GM23338 (cell line): ENCODE data around the gene TSPYL4. TPM values are rescaled to one million over a fixed set of nuclear protein-coding genes. Genes with fewer than 3 reads are reported as not detected.

ENCODE experiments used
- ATAC-seq: fragments of 200-7000 bp; cut with Tn5 transposase; 3 replicates; pipeline ENCODE4 v1.9.1; 2020
- DNase-seq: peaks from one replicate; pipeline ENCODE4 v3.0.0-alpha.2; 2015; ENCODE audit warnings: low spot score
- H2AFZ ChIP-seq: fragments of 200-600 bp; sonication (generic); 2 replicates; pipeline ENCODE4 v1.8.0; 2016; ENCODE audit warnings: antibody characterized with exemption, mild to moderate bottlenecking, moderate library complexity
- H3F3A ChIP-seq: fragments of 200-600 bp; sonication (generic); replicated peaks from 2 replicates; pipeline ENCODE4 v1.8.0; 2017; ENCODE audit warnings: antibody characterized with exemption, mixed run types, low read depth
- H3K27ac ChIP-seq: fragments of 200-600 bp; sonication (generic); 2 replicates; pipeline ENCODE4 v1.6.1; 2016; ENCODE audit warnings: low read depth
- H3K27me3 ChIP-seq: fragments of 200-600 bp; sonication (generic); 2 replicates; pipeline ENCODE4 v1.8.0; 2016; ENCODE audit warnings: mild to moderate bottlenecking, mixed run types, moderate library complexity; ENCODE audit not compliant: insufficient read depth
- H3K36me3 ChIP-seq: fragments of 200-600 bp; sonication (generic); 2 replicates; pipeline ENCODE4 v1.8.0; 2016; ENCODE audit warnings: mild to moderate bottlenecking; ENCODE audit not compliant: insufficient read depth
- H3K4me1 ChIP-seq: fragments of 200-600 bp; sonication (generic); 2 replicates; pipeline ENCODE4 v1.8.0; 2016; ENCODE audit warnings: mild to moderate bottlenecking, moderate library complexity; ENCODE audit not compliant: insufficient read depth
- H3K4me2 ChIP-seq: fragments of 200-600 bp; sonication (generic); 2 replicates; pipeline ENCODE4 v1.7.1; 2017; ENCODE audit warnings: mixed run types
- H3K4me3 ChIP-seq: fragments of 200-600 bp; sonication (generic); 2 replicates; pipeline ENCODE4 v1.6.1; 2016; ENCODE audit warnings: mixed run types
- H3K79me2 ChIP-seq: fragments of 200-600 bp; sonication (generic); replicated peaks from 2 replicates; pipeline ENCODE4 v1.8.0; 2017; ENCODE audit warnings: mild to moderate bottlenecking; ENCODE audit not compliant: insufficient read depth
- H3K9me2 ChIP-seq: fragments of 200-600 bp; sonication (generic); 2 replicates; pipeline ENCODE4 v1.8.0; 2017; ENCODE audit not compliant: insufficient read depth
- H4K20me1 ChIP-seq: fragments of 200-600 bp; sonication (generic); replicated peaks from 2 replicates; pipeline ENCODE4 v1.8.0; 2017; ENCODE audit warnings: mild to moderate bottlenecking; ENCODE audit not compliant: insufficient read depth
- H3K27ac Mint-ChIP-seq: 2 replicates; pipeline ENCODE4 v1.8.0; 2020; ENCODE audit warnings: inconsistent platforms, mild to moderate bottlenecking, moderate library complexity, mixed read lengths
- H3K27me3 Mint-ChIP-seq: 3 replicates; pipeline ENCODE4 v1.8.0; 2022; ENCODE audit warnings: low read depth, mild to moderate bottlenecking, moderate library complexity, mixed read lengths, inconsistent platforms; ENCODE audit not compliant: insufficient read depth, poor library complexity
- H3K36me3 Mint-ChIP-seq: 3 replicates; pipeline ENCODE4 v1.8.0; 2021; ENCODE audit warnings: low read depth, mild to moderate bottlenecking, inconsistent platforms, moderate library complexity, mixed read lengths
- H3K4me1 Mint-ChIP-seq: 3 replicates; pipeline ENCODE4 v1.8.0; 2020; ENCODE audit warnings: mild to moderate bottlenecking, inconsistent platforms, mixed read lengths
- H3K4me3 Mint-ChIP-seq: 3 replicates; pipeline ENCODE4 v1.8.0; 2021; ENCODE audit warnings: moderate library complexity, mild to moderate bottlenecking, inconsistent platforms, mixed read lengths
- H3K9me3 Mint-ChIP-seq: 3 replicates; pipeline ENCODE4 v1.8.0; 2020; ENCODE audit warnings: moderate library complexity, mild to moderate bottlenecking, inconsistent platforms, mixed read lengths
- CREB1 ChIP-seq: fragments of 250-450 bp; sonication (Bioruptor Pico); IDR thresholded peaks from 2 replicates; pipeline ENCODE4 v1.5.0; 2020; ENCODE audit warnings: low read depth, mild to moderate bottlenecking, moderate library complexity
- EZH2 ChIP-seq: fragments of 200-600 bp; sonication (generic); IDR thresholded peaks from one replicate; pipeline ENCODE4 v1.8.0; 2017; ENCODE audit warnings: antibody characterized with exemption, mild to moderate bottlenecking, low read depth; ENCODE audit not compliant: unreplicated experiment
- EZH2phosphoT487 ChIP-seq: fragments of 200-600 bp; sonication (generic); IDR thresholded peaks from one replicate; pipeline ENCODE4 v1.8.1; 2018; ENCODE audit warnings: antibody characterized with exemption; ENCODE audit not compliant: unreplicated experiment
- JUNB ChIP-seq: IDR thresholded peaks from one replicate; pipeline ENCODE4 v1.6.1; 2016; ENCODE audit warnings: antibody characterized with exemption; ENCODE audit not compliant: unreplicated experiment
- NANOG ChIP-seq: IDR thresholded peaks from 2 replicates; pipeline ENCODE4 v1.6.1; 2016; ENCODE audit warnings: antibody characterized with exemption, borderline replicate concordance
- POLR2AphosphoS5 ChIP-seq: IDR thresholded peaks from 2 replicates; pipeline ENCODE4 v1.6.1; 2016; ENCODE audit warnings: antibody characterized with exemption, low read depth
- STAT1 ChIP-seq: IDR thresholded peaks from one replicate; pipeline ENCODE4 v1.6.1; 2016; ENCODE audit warnings: antibody characterized with exemption; ENCODE audit not compliant: unreplicated experiment
- ZNF114 ChIP-seq: fragments of 250-450 bp; sonication (Bioruptor Pico); IDR thresholded peaks from 2 replicates; pipeline ENCODE4 v1.5.0; 2020; ENCODE audit warnings: mild to moderate bottlenecking, moderate library complexity
- ZNF331 ChIP-seq: fragments of 250-450 bp; sonication (Bioruptor Pico); IDR thresholded peaks from 2 replicates; pipeline ENCODE4 v1.5.0; 2020; ENCODE audit warnings: low read depth, mild to moderate bottlenecking, moderate library complexity
- polyA plus RNA-seq: library from polyadenylated mRNA; unstranded; fragments of >200 nt; fragmentation: Nextera tagmentation; extraction: Ambion mirVana; gene quantifications from 2 replicates; pipeline ENCODE4 v1.2.1, GENCODE V29; 2016
- total RNA-seq: library from RNA; depleted of rRNA; stranded (reverse); fragments of >200 nt; shearing (Covaris generic); gene quantifications from 2 replicates; pipeline ENCODE4 v1.2.3, GENCODE V29; 2014
- TF ChIP-seq, protein P1 (sequence below): IDR thresholded peaks from one replicate; pipeline ENCODE4 v1.6.1; 2018; ENCODE audit warnings: antibody characterized with exemption; ENCODE audit not compliant: unreplicated experiment
- TF ChIP-seq, protein P2 (sequence below): IDR thresholded peaks from 2 replicates; pipeline ENCODE4 v1.6.1; 2016; ENCODE audit warnings: antibody characterized with exemption
- TF ChIP-seq, protein P3 (sequence below), 2 experiments: fragments of 200-600 bp in 1 of 2; sonication (generic) in 1 of 2; conservative IDR thresholded peaks; 2 replicates each; pipeline versions ENCODE4 v1.5.1 to v1.6.1; 2016 to 2017; ENCODE audit warnings: antibody characterized with exemption in 2 of 2, low read depth in 2 of 2, mild to moderate bottlenecking in 2 of 2, moderate library complexity in 1 of 2

Gene TSPYL4
- total and polyA plus RNA-seq, 2 experiments from 2014 or later: 13.2 to 19.8 TPM

DNA sequence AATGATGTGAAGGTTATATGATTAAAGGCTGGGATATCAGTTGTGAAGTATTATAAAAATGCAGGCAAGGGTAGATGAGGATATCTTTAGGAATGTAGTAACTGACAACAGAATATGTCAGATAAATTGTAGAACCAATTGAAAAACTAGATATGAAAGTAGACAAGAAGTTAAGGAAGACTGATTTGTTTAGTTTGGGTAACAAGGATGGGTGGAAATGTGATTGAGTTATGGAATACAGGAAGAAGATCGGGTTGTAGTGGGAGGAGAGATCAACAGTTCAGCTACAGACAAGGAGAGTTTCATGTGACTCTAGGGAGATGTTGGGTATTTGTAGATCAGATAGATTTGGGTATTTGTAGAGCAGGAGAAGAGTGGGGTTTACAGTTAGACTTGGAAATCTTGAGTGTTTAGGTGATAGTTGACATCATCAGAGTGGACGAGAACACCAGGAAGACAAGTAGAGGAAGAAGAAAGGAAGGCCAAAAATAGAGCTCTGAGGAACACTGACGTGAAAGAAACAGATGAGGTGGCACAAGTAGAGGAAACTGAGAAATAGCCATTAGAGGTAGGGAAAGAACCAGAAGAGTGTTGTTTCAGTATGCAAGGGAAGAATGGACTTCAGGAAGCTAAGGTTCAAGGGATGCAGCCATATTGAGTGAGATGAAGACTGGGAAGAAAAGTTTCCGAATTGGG is 38.0 kb upstream of the TSPYL4 start (continued):
- TF ChIP-seq, protein P1, sequence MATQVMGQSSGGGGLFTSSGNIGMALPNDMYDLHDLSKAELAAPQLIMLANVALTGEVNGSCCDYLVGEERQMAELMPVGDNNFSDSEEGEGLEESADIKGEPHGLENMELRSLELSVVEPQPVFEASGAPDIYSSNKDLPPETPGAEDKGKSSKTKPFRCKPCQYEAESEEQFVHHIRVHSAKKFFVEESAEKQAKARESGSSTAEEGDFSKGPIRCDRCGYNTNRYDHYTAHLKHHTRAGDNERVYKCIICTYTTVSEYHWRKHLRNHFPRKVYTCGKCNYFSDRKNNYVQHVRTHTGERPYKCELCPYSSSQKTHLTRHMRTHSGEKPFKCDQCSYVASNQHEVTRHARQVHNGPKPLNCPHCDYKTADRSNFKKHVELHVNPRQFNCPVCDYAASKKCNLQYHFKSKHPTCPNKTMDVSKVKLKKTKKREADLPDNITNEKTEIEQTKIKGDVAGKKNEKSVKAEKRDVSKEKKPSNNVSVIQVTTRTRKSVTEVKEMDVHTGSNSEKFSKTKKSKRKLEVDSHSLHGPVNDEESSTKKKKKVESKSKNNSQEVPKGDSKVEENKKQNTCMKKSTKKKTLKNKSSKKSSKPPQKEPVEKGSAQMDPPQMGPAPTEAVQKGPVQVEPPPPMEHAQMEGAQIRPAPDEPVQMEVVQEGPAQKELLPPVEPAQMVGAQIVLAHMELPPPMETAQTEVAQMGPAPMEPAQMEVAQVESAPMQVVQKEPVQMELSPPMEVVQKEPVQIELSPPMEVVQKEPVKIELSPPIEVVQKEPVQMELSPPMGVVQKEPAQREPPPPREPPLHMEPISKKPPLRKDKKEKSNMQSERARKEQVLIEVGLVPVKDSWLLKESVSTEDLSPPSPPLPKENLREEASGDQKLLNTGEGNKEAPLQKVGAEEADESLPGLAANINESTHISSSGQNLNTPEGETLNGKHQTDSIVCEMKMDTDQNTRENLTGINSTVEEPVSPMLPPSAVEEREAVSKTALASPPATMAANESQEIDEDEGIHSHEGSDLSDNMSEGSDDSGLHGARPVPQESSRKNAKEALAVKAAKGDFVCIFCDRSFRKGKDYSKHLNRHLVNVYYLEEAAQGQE: no peak
- TF ChIP-seq EZH2 (no peak), NANOG (no peak)

DNA sequence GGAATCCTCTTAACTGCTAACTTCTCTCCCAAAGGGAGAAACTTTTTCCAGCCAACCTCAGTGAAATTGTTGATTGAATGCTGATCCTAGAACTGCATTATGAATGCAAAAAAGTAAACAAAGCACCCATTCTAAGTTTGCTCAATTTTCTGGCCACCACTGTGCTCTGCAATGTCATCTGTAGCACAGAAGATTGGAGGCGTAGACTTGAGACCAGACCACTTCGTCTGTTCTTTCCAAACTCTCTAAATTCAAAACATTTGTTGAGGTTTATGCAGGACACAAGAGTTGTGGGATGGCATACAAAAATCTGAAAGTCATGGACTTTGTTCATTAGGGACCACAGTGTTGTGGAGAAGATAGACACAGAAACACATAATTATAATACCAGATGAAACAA is 36.9 kb upstream of the TSPYL4 start:
- Mint-ChIP-seq H3K36me3 (no peaks in the 10 kb centered on the region), H3K4me1 (no peaks in the 10 kb centered on the region)
- no peak for ATAC-seq

More for the DNA sequence above, 36.9 kb upstream of the TSPYL4 start:
- DNase-seq: no peak
- H3K36me3 ChIP-seq: no peaks in the 10 kb centered on the region
- H3K4me3 Mint-ChIP-seq: no peak overlapping the region
- no peaks in the 10 kb centered on the region for H3K27me3 ChIP-seq
- H3F3A ChIP-seq: no peaks in the 10 kb centered on the region
- no peaks in the 10 kb centered on the region for H3K4me1 ChIP-seq
- no peak for TF ChIP-seq EZH2
- TF ChIP-seq, protein P2, sequence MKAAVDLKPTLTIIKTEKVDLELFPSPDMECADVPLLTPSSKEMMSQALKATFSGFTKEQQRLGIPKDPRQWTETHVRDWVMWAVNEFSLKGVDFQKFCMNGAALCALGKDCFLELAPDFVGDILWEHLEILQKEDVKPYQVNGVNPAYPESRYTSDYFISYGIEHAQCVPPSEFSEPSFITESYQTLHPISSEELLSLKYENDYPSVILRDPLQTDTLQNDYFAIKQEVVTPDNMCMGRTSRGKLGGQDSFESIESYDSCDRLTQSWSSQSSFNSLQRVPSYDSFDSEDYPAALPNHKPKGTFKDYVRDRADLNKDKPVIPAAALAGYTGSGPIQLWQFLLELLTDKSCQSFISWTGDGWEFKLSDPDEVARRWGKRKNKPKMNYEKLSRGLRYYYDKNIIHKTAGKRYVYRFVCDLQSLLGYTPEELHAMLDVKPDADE: no peak
- TF ChIP-seq ZNF114 (CRISPR knock-in tag): no peak
- no peak for TF ChIP-seq STAT1
- no peak for TF ChIP-seq CREB1
- no peak for TF ChIP-seq EZH2phosphoT487
- TF ChIP-seq, protein P3, sequence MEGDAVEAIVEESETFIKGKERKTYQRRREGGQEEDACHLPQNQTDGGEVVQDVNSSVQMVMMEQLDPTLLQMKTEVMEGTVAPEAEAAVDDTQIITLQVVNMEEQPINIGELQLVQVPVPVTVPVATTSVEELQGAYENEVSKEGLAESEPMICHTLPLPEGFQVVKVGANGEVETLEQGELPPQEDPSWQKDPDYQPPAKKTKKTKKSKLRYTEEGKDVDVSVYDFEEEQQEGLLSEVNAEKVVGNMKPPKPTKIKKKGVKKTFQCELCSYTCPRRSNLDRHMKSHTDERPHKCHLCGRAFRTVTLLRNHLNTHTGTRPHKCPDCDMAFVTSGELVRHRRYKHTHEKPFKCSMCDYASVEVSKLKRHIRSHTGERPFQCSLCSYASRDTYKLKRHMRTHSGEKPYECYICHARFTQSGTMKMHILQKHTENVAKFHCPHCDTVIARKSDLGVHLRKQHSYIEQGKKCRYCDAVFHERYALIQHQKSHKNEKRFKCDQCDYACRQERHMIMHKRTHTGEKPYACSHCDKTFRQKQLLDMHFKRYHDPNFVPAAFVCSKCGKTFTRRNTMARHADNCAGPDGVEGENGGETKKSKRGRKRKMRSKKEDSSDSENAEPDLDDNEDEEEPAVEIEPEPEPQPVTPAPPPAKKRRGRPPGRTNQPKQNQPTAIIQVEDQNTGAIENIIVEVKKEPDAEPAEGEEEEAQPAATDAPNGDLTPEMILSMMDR (conservative IDR thresholded peaks at IDR 0.05; ENCODE audit: low read depth in 2 of 2): no peak
- no peak for TF ChIP-seq ZNF331 (CRISPR knock-in tag)
- no peak for TF ChIP-seq POLR2AphosphoS5
- no peak for TF ChIP-seq NANOG
- TF ChIP-seq, protein P1: no peak
- no peak for TF ChIP-seq JUNB
- H3K9me3 Mint-ChIP-seq: no peaks in the 10 kb centered on the region; the same call in 2 of the 3 replicates
- H2AFZ ChIP-seq: no peak overlapping the region
- H3K4me3 ChIP-seq: no peak overlapping the region
- no peak overlapping the region for H3K27ac Mint-ChIP-seq
- H3K9me2 ChIP-seq: peaks cover 8% of the 10 kb centered on the region; the same call in 1 of the 2 replicates
- no peak overlapping the region for H3K4me2 ChIP-seq
- H3K27me3 Mint-ChIP-seq: peaks cover 2% of the 10 kb centered on the region
- H3K27ac ChIP-seq: no peak overlapping the region
- H3K79me2 ChIP-seq: no peaks in the 10 kb centered on the region
- no peaks in the 10 kb centered on the region for H4K20me1 ChIP-seq
